GM21423 (cell line): ENCODE data around the gene ZDHHC5.

Experiments used
- ATAC-seq: cut with Tn5 transposase; IDR thresholded peaks from one replicate; pipeline ENCODE4 v1.9.1; 2021; ENCODE audit warnings: mild to moderate bottlenecking, moderate library complexity; ENCODE audit not compliant: unreplicated experiment

The ZDHHC5 gene

GRCh38 chr11:57667736-57668433, at the start of gene ZDHHC5:
Gene ZDHHC5, plus strand, starts transcription at chr11:57668114. Its CDS starts 4,977 bp downstream, at chr11:57673091.
- ATAC-seq: peak; percentile 83

DNA sequence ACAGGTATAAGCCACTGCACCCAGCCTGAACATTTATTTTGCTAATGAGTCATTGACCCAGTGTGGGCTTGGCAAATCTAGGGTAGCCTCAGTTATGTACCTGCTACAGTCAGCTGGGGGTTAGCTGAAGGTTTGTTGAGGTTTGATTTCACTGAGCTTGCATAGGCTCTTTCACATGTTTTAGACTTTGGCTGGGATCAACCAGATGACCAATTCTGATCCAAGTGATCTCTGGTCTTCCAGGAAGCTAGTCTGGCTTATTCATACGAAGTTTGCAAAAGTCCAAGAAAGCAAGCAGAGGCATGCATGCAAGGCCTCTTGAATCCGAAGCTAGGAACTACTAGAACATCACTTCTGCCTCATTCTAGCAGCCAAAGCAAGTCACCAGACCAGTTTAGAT, 49.5 kb upstream of the ZDHHC5 start:
- no peak for ATAC-seq

- no peak for ATAC-seq
Measured at GRCh38 chr11:57619331-57619730, 48.6 kb upstream of the ZDHHC5 start.

DNA sequence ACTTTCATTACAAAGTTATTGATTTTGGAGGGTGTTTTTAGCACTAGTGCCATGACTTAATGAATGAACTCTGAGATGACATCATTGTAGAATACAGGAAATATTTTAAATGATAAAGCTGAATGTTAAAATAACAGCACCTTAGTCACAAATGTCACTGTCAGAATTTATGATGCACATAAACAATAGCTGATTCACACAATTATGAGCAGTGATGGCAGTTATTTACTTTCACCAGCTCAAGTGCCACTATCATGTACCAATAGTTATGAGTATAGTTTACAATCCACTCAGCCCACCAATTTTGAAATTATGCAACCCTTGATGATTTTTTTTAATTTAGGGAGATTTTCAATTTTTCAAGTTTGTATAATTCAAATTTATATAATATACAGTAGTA, 47.4 kb upstream of the ZDHHC5 start:
- no peak for ATAC-seq

- no peak for ATAC-seq
Measured at GRCh38 chr11:57622263-57622662, 45.7 kb upstream of the ZDHHC5 start.

DNA sequence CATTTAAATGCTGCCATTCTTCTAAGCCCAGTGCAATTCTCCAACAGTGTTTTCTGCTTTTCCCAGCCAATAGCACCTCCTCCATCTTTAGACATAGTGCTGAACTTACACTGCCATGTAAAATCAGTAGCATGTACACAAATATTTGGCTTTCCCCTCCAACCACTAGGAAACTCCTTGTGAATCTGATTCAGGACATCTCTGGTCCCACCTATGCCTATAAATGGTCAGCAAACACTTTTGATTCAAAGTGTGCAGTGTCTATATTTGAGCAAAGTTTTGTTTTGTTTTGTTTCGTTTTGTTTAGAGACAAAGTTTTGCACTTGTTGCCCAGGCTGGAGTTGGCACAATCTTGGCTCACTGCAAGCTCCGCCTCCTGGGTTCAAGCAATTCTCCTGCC, 43.0 kb upstream of the ZDHHC5 start:
- no peak for ATAC-seq

GRCh38 chr11:57626895-57627294, 41.0 kb upstream of the ZDHHC5 start:
- ATAC-seq: no peak

DNA sequence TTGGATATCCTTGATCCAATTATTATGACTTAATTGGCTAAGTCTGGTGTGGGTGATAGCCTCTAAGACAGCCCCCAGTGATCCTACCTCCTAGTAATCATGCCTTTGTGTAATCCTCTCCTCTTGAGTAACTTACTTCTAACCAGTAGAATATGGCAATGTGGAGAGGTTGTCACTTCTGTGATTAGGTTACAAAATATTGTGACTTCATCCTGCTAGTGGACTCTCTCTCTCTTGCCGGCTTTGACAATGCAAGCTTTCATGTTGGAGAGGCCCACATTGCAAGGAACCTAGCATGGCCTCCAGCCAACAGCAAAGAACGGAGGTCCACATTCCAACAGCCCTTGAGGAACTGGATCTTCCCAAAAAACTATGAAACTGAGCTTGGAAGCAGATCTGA, 37.7 kb upstream of the ZDHHC5 start:
- no peak for ATAC-seq

DNA sequence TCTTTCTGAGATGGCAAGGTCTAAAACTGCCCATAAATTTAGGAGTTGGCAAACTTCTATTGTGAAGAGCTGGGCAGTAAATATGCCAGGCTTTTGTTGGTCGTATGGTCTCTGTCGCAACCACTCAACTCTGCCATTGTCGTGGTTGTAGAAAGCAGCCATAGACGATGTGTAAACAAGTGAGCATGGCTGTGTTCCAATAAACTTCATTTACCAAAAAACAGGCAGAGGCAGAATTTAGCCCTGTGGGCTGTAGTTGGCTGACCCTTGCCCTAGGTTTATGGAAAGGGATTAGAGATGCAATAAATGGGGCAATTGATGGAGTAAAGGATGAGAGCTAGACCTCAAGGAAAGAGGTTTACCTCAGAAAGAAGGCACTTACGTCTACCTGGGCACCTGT, 35.8 kb upstream of the ZDHHC5 start:
- no peak for ATAC-seq

GRCh38 chr11:57633394-57634070, 34.4 kb upstream of the ZDHHC5 start:
- no peak for ATAC-seq

DNA sequence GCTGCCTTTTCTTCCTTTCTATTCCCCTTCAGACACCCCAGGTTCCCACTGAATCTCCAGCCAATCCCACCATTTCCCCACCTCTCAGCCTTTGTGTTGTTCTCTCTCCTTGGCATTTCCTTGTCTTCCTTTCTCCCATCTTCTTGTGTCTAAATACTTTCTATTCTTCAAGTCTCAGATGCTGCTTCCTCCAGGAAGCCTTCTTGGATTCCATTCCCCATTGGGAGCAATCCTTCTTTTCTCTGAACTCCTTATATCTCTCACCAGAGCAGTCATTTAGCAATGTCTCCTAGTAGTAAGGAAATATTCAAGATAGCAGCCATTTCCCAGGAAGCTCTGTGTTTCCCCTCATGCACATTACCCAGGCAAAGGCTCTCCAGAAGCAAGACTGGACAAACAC, 33.6 kb upstream of the ZDHHC5 start:
- no peak for ATAC-seq

GRCh38 chr11:57635246-57635645, 32.7 kb upstream of the ZDHHC5 start:
- ATAC-seq: no peak

- ATAC-seq: no peak
Measured at GRCh38 chr11:57637626-57638004, 30.3 kb upstream of the ZDHHC5 start.

- no peak for ATAC-seq
Measured at GRCh38 chr11:57638005-57638781, 29.7 kb upstream of the ZDHHC5 start.

DNA sequence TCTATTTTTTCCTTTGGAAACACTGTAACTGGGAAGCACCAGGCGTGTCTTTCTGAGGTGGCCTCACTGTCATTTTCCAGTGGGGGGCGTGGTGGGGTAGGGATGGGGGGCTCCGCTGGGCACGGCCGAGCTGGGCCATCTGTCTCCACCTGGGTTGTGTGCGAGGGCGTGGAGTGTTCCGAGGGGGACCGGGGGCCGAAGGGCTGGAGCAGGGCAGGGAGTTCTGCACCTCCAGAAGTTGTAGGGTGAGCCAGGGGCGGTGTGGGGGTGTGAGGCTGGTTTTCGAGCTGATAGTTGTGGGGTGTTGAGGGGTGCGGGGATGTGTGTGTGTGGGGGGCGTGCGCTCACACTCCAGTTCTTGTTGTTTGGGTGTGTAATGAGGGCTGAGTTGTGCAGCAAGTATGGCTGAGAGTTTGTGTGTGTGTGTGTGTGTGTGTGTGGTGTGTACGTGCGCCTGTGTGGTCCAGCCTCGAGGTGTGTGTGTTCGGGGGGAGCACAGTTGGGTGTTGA, 29.0 kb upstream of the ZDHHC5 start:
- no peak for ATAC-seq

DNA sequence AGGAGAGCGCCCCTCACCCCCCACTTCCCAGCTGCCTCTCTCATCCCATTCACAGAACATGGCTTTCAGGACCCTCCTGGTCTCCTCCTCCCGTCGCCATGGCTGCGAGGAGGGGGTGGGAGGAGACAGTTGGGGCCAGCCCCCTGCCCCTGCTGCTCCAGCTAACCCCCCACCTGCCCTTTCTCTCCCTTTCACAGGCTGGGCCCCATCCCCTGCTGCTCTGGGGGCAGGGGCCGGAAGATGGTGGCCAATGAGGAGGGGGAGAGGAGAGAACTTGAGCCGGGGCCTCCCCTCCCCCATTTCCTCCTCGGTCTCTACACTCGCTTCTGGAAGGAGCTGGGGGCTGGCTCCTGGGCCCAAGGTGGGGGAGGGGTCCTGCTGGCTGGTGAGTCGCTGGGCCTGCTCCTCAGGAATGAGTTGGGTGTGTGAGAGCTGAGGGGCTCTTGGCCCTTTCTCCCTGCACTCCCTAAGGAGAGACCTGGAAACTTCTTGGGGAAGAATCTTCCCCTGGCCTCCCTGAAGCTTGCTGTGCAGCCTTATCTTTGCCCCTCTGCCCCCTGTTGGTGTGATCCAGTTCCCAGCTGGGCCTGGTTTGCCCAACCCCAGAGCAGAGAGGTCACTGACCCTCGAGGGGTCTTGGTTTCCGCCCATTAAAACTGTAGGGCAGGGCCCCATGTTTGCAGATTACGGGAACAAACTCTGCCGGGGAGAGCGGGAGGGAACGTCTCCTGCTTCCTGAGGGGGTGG, 28.4 kb upstream of the ZDHHC5 start:
- ATAC-seq: no peak

- ATAC-seq: no peak
Measured at GRCh38 chr11:57640068-57640800, 27.7 kb upstream of the ZDHHC5 start.

- no peak for ATAC-seq
Measured at GRCh38 chr11:57641011-57641807, 26.7 kb upstream of the ZDHHC5 start.

DNA sequence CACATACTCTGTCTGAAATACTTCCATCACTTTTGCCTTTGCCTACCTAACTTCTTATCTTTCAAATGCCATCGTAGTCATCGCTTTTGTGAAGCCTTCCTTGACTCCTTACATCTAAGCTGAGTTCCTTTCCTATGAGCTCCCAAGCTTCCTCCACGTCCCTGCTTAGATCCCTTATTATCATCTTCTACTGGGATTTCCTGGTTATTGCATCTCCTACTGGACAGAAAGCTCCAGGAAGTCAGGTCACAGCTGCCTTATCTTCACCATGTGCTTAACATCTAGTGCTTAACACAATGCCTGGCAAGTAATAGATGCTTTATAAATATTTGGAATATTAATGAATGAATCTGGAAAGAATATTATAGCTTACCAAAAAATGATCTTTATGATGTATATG, 24.1 kb upstream of the ZDHHC5 start:
- ATAC-seq: no peak
